ENCODE results near the gene DCTN5.
"Not testable (repeated sequence)": the region's sequence is repeated elsewhere in the genome, so short reads cannot be mapped to it uniquely, and the experiment has no call there.

Gene DCTN5

GRCh38 chr16:23694644-23695373 lies 53.5 kb downstream of the DCTN5 start:
- no peak for DNase-seq

- no peak for DNase-seq
These were observed 54.5 kb downstream of the DCTN5 start for GRCh38 chr16:23695756-23696155.

GRCh38 chr16:23699100-23699499 lies 57.8 kb downstream of the DCTN5 start:
- DNase-seq = no peak

GRCh38 chr16:23700093-23700492 lies 58.8 kb downstream of the DCTN5 start:
- no peak for DNase-seq

- no peak for DNase-seq
These were observed 59.2 kb downstream of the DCTN5 start for GRCh38 chr16:23700509-23700908.

GRCh38 chr16:23701045-23701444 lies 59.8 kb downstream of the DCTN5 start:
- no peak for DNase-seq

- no peak for DNase-seq
These were observed 61.7 kb downstream of the DCTN5 start for GRCh38 chr16:23702951-23703350.

- DNase-seq = no peak
These were observed 63.7 kb downstream of the DCTN5 start for GRCh38 chr16:23704772-23705516.

- DNase-seq = no peak
These were observed 64.2 kb downstream of the DCTN5 start for GRCh38 chr16:23705517-23705902.

GRCh38 chr16:23706439-23706838 lies 65.2 kb downstream of the DCTN5 start:
- DNase-seq = no peak

GRCh38 chr16:23709536-23709935 lies 68.3 kb downstream of the DCTN5 start:
- DNase-seq = no peak

GRCh38 chr16:23710008-23710407 lies 68.7 kb downstream of the DCTN5 start:
- no peak for DNase-seq

GRCh38 chr16:23710504-23710903 lies 69.2 kb downstream of the DCTN5 start:
- no peak for DNase-seq

GRCh38 chr16:23711785-23712184 lies 70.5 kb downstream of the DCTN5 start:
- no peak for DNase-seq

- no peak for DNase-seq
These were observed 71.7 kb downstream of the DCTN5 start, which contains the start of gene ERN2 for GRCh38 chr16:23712976-23713375. Gene ERN2, minus strand, starts transcription at chr16:23713222. Its CDS starts 35 bp downstream, at chr16:23713187.

GRCh38 chr16:23716484-23716883 lies 75.2 kb downstream of the DCTN5 start:
- DNase-seq = no peak

- not testable (repeated sequence) for DNase-seq
These were observed 81.5 kb downstream of the DCTN5 start for GRCh38 chr16:23722613-23723240.

GRCh38 chr16:23724096-23724784 lies 83.0 kb downstream of the DCTN5 start:
- no peak for DNase-seq

GRCh38 chr16:23724785-23725131 lies 83.5 kb downstream of the DCTN5 start:
- DNase-seq = no peak

- DNase-seq = no peak
These were observed 85.4 kb downstream of the DCTN5 start for GRCh38 chr16:23726710-23727109.

Measured in activated effector memory CD4-positive, alpha-beta T cell treated with anti-CD3 and anti-CD28 coated beads, Interleukin-2, amount 50 U/mL, for 16 hours (primary cell).